GM12878 (cell line): Measurements from ENCODE around the gene LIX1. TPM values are rescaled to one million over a fixed set of nuclear protein-coding genes. Genes with fewer than 3 reads are reported as not detected.

Experiments used
- ATAC-seq: fragments of 200-7000 bp; cut with Tn5 transposase; 3 replicates; pipeline ENCODE4 v1.9.1; 2020; ENCODE audit warnings: mild to moderate bottlenecking, moderate library complexity
- BruUV-seq: library from RNA; stranded (reverse); fragments of 400-500 nt; replicated peaks from 2 replicates; lab custom pipeline; 2021; lab: Mats Ljungman, UMichigan
- CTCF ChIA-PET: fragments of 300-600 bp; sonication (Branson Sonifier 250); formaldehyde crosslinking; extraction: SDS; loops from one replicate; lab custom pipeline; 2021; ENCODE audit warnings: inconsistent platforms; lab: Yijun Ruan, JAX
- POLR2A ChIA-PET: fragments of 350-600 bp; formaldehyde crosslinking; extraction: SDS; loops from one replicate; lab custom pipeline; 2021; ENCODE audit warnings: inconsistent platforms; lab: Charles Lee
- RAD21 ChIA-PET: fragments of 300-600 bp; sonication (Branson Sonifier 250); formaldehyde crosslinking; loops from one replicate; lab custom pipeline; 2023; ENCODE audit warnings: antibody characterized with exemption; ENCODE audit not compliant: unreplicated experiment; lab: Charles Lee
- SMC1A ChIA-PET: fragments of 300-600 bp; sonication (Branson Sonifier 250); formaldehyde crosslinking; loops from one replicate; lab custom pipeline; 2023; ENCODE audit not compliant: unreplicated experiment, uncharacterized antibody; lab: Charles Lee
- DNase-seq: peaks from one replicate; pipeline ENCODE4 v3.0.0-alpha.2; 2011; ENCODE audit warnings: low read depth, low spot score
- FAIRE-seq: peaks from 3 replicates; lab custom pipeline; 2011; peaks lifted over from hg19 to GRCh38; lab: Jason Lieb, UNC
- H2AFZ ChIP-seq: 2 replicates; pipeline ENCODE4 v1.6.0; 2011; ENCODE audit warnings: low read depth, low read length, control low read depth; ENCODE audit not compliant: control insufficient read depth
- H3K27ac ChIP-seq: 2 replicates; pipeline ENCODE4 v1.5.1; 2011; ENCODE audit warnings: control low read depth; ENCODE audit not compliant: control insufficient read depth, insufficient read depth
- H3K27me3 ChIP-seq, 2 experiments: replicated peaks in 1 of 2; 2 replicates each; pipeline versions ENCODE4 v1.6.0 to v1.6.1; 2011; ENCODE audit warnings: low read length in 1 of 2; ENCODE audit not compliant: control insufficient read depth in 2 of 2, insufficient read depth in 2 of 2
- H3K36me3 ChIP-seq, 2 experiments: 2 replicates each; pipeline ENCODE4 v1.5.1; 2011; ENCODE audit warnings: low read length in 1 of 2; ENCODE audit not compliant: control insufficient read depth in 2 of 2, insufficient read depth in 2 of 2
- H3K4me1 ChIP-seq: 2 replicates; pipeline ENCODE4 v1.6.1; 2011; ENCODE audit warnings: mild to moderate bottlenecking, low read length, moderate library complexity, mixed read lengths; ENCODE audit not compliant: control insufficient read depth, insufficient read depth
- H3K4me2 ChIP-seq: 2 replicates; pipeline ENCODE4 v1.6.0; 2011; ENCODE audit warnings: control low read depth; ENCODE audit not compliant: control insufficient read depth, insufficient read depth
- H3K4me3 ChIP-seq: fragments of 200-600 bp; sonication (generic); 2 replicates; pipeline ENCODE4 v1.5.1; 2016
- H3K79me2 ChIP-seq: 2 replicates; pipeline ENCODE4 v1.6.0; 2011; ENCODE audit warnings: low read length; ENCODE audit not compliant: control insufficient read depth, insufficient read depth
- H3K9ac ChIP-seq: 2 replicates; pipeline ENCODE4 v1.8.0; 2011; ENCODE audit warnings: low read length, control low read depth, mixed read lengths; ENCODE audit not compliant: control insufficient read depth, insufficient read depth
- H3K9me3 ChIP-seq: replicated peaks from 3 replicates; pipeline ENCODE4 v1.5.1; 2011; ENCODE audit warnings: mild to moderate bottlenecking, low read length; ENCODE audit not compliant: control insufficient read depth, insufficient read depth
- H4K20me1 ChIP-seq: 2 replicates; pipeline ENCODE4 v1.6.0; 2011; ENCODE audit not compliant: control insufficient read depth, insufficient read depth
- ATF7 ChIP-seq: fragments of 450-650 bp; IDR thresholded peaks from 2 replicates; pipeline ENCODE4 v1.6.1; 2016; ENCODE audit warnings: low read depth, mild to moderate bottlenecking
- CREB1 ChIP-seq: IDR thresholded peaks from 2 replicates; pipeline ENCODE4 v1.6.1; 2012; ENCODE audit warnings: low read depth, mild to moderate bottlenecking, inconsistent platforms
- CREM ChIP-seq: IDR thresholded peaks from 2 replicates; pipeline ENCODE4 v1.6.1; 2014; ENCODE audit warnings: antibody characterized with exemption, low read depth
- DPF2 ChIP-seq: fragments of 450-650 bp; IDR thresholded peaks from 2 replicates; pipeline ENCODE4 v1.6.1; 2017; ENCODE audit warnings: mild to moderate bottlenecking
- EGR1 ChIP-seq, 2 experiments: IDR thresholded peaks; 1 replicate in 1 of 2; 2 replicates in 1 of 2; pipeline ENCODE4 v1.6.1; 2011 to 2012; ENCODE audit warnings: low read depth in 2 of 2, low read length in 2 of 2, borderline replicate concordance in 1 of 2, mild to moderate bottlenecking in 1 of 2, moderate library complexity in 1 of 2
- FOS ChIP-seq: IDR thresholded peaks from 3 replicates; pipeline ENCODE4 v1.6.1; 2011; ENCODE audit warnings: borderline replicate concordance; ENCODE audit not compliant: insufficient read length; ENCODE audit errors: extremely low read depth
- IKZF1 ChIP-seq: fragments of 450-650 bp; conservative IDR thresholded peaks from 2 replicates; pipeline ENCODE4 v1.6.1; 2017; ENCODE audit warnings: antibody characterized with exemption, mild to moderate bottlenecking
- IKZF2 ChIP-seq, 2 experiments: fragments of 450-650 bp; IDR thresholded peaks; 2 replicates each; pipeline ENCODE4 v1.6.1; 2017; ENCODE audit warnings: mild to moderate bottlenecking in 2 of 2, moderate library complexity in 2 of 2
- IRF4 ChIP-seq: IDR thresholded peaks from 2 replicates; pipeline ENCODE4 v1.6.1; 2011; ENCODE audit warnings: low read depth, low read length
- JUNB ChIP-seq: IDR thresholded peaks from 2 replicates; pipeline ENCODE4 v1.6.1; 2016; ENCODE audit warnings: antibody characterized with exemption, mild to moderate bottlenecking
- KAT2A ChIP-seq: conservative IDR thresholded peaks from 2 replicates; pipeline ENCODE4 v1.6.1; 2011; ENCODE audit warnings: low read depth, low read length; ENCODE audit not compliant: control insufficient read depth
- KLF5 ChIP-seq: fragments of 450-650 bp; IDR thresholded peaks from 2 replicates; pipeline ENCODE4 v1.6.1; 2014; ENCODE audit warnings: mild to moderate bottlenecking; ENCODE audit not compliant: partially characterized antibody
- MTA2 ChIP-seq: fragments of 450-650 bp; IDR thresholded peaks from 2 replicates; pipeline ENCODE4 v1.6.1; 2016; ENCODE audit warnings: low read depth, mild to moderate bottlenecking, moderate library complexity
- MXI1 ChIP-seq: fragments of 150-350 bp; IDR thresholded peaks from 2 replicates; pipeline ENCODE4 v1.6.1; 2011; ENCODE audit warnings: low read depth, mild to moderate bottlenecking, inconsistent platforms, low read length, improper control_type of control experiment
- NBN ChIP-seq: fragments of 450-650 bp; IDR thresholded peaks from 2 replicates; pipeline ENCODE4 v1.6.1; 2016
- NFIC ChIP-seq: IDR thresholded peaks from 2 replicates; pipeline ENCODE4 v1.6.1; 2012; ENCODE audit warnings: low read depth, mild to moderate bottlenecking, inconsistent platforms, low read length, moderate library complexity
- SPI1 ChIP-seq: IDR thresholded peaks from 2 replicates; pipeline ENCODE4 v1.6.1; 2011; ENCODE audit warnings: low read depth, mild to moderate bottlenecking, low read length, moderate library complexity, borderline replicate concordance; ENCODE audit not compliant: insufficient read depth
- TBL1XR1 ChIP-seq: IDR thresholded peaks from 2 replicates; pipeline ENCODE4 v1.6.1; 2012; ENCODE audit warnings: low read depth, low read length, improper control_type of control experiment
- TCF3 ChIP-seq: IDR thresholded peaks from 2 replicates; pipeline ENCODE4 v1.6.1; 2012; ENCODE audit warnings: low read depth, mild to moderate bottlenecking, low read length, borderline replicate concordance; ENCODE audit not compliant: insufficient read depth
- ZNF24 ChIP-seq: fragments of 450-650 bp; IDR thresholded peaks from 2 replicates; pipeline ENCODE4 v1.6.1; 2017; ENCODE audit warnings: antibody characterized with exemption, mild to moderate bottlenecking
- WGBS: methylation state at CpG from one replicate; pipeline ENCODE4 v1.1.6; 2016; ENCODE audit warnings: low lambda C conversion rate; ENCODE audit not compliant: insufficient replicate concordance, insufficient coverage; ENCODE audit errors: missing lambda C conversion rate; 5-methylcytosine and 5-hydroxymethylcytosine counted together
- in situ Hi-C: fragments of 300-500 bp; cut with MboI; formaldehyde crosslinking; loops from 9 replicates; pipeline ENCODE4 v1.14.3; 2018; ENCODE audit warnings: mixed read lengths
- intact Hi-C: fragments of 100-400 bp; cut with micrococcal nuclease; formaldehyde crosslinking; loops from one replicate; pipeline ENCODE4 v1.14.2; 2022; ENCODE audit not compliant: unreplicated experiment
- polyA plus RNA-seq, 11 experiments: library from polyadenylated mRNA; depleted of rRNA in 4 of 11; unstranded in 6 of 11; stranded (reverse) in 5 of 11; fragments of >200 nt; fragmentation: Nextera tagmentation in 4 of 11; fragmentation: Illumina TruSeq in 1 of 11; extraction: Ambion mirVana in 4 of 11; extraction: Trizol in 1 of 11; gene quantifications; 1 replicate in 1 of 11; 2 replicates in 10 of 11; pipeline versions ENCODE4 v1.2.1 to v1.2.3, GENCODE V29; 2011 to 2016; ENCODE audit warnings: inconsistent platforms in 2 of 11, missing spikeins in 2 of 11, low read depth in 1 of 11
- total RNA-seq, 4 experiments: library from RNA; depleted of rRNA in 3 of 4; stranded (reverse); fragments of >200 nt in 3 of 4; fragmentation: Illumina TruSeq in 1 of 4; extraction: Trizol in 1 of 4; gene quantifications; 2 replicates each; pipeline versions ENCODE4 v1.2.1 to v1.2.3, GENCODE V29; 2013 to 2021
- TF ChIP-seq, protein P1 (sequence below): fragments of 450-650 bp; IDR thresholded peaks from 2 replicates; pipeline ENCODE4 v1.6.1; 2018; ENCODE audit warnings: borderline replicate concordance, mild to moderate bottlenecking; ENCODE audit not compliant: partially characterized antibody
- TF ChIP-seq, protein P2 (sequence below): fragments of 450-650 bp; IDR thresholded peaks from 2 replicates; pipeline ENCODE4 v1.6.1; 2017; ENCODE audit warnings: mild to moderate bottlenecking, low read depth, inconsistent platforms; ENCODE audit not compliant: poor library complexity, severe bottlenecking

LIX1 gene
- total and polyA plus RNA-seq, 10 of the 15 experiments (the other 5 are each of a cell fraction or from before 2014, with no cell fraction given) = 0.02 to 0.07 (median 0.04) TPM; not detected in 5

DNA sequence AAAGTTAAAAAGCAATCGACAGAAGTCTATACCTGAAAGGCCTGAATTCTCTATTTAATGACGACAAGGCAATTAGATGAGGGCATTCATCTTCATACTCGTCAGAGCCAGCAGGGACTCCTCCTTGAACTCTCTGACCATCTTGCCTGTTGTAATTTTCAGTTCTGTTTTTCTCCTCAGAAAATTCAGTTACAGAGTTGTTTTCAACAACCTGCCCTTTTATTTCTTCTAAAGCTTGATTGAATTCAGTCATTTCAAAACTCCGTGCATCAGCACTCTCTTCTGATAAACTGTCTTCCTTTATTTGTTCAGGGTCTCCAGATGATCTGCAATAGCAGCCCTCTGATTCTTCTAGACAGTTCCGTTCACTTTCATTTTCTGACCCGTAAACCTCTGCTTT lies 25.0 kb upstream of the LIX1 start:
- in situ Hi-C loops (loop anchor here (10.0 kb wide), 1 partner anchor 553 kb away; no protein-coding TSS in a partner anchor), intact Hi-C loops (no loop called here)
- Histone ChIP-seq H3K79me2 (no peaks in the 10 kb centered on the region; the same call in 1 of the 2 replicates), H3K4me1 (peaks cover 6% of the 10 kb centered on the region; the same call in 1 of the 2 replicates), H4K20me1 (no peaks in the 10 kb centered on the region), H3K27me3 (no peaks in the 10 kb centered on the region), H3K36me3 (peaks cover 2 to 16% of the 10 kb centered on the region in 2 experiments; a peak in 3 of 4 replicates), H3K4me3 (peak overlapping the region; percentile 9; the same call in 1 of the 2 replicates), H3K9me3 (no peaks in the 10 kb centered on the region), H3K4me2 (peak overlapping the region; percentile 80), H2AFZ (peak overlapping the region; percentile 21), H3K9ac (peak overlapping the region; percentile 48), H3K27ac (peak overlapping the region; percentile 58)
- FAIRE-seq (peak; percentile 23), DNase-seq (peak; percentile 51), ATAC-seq (peak; percentile 89)
- ChIA-PET CTCF (interaction anchor here (0.9 to 15.3 kb wide), 7 partner anchors 28 to 553 kb away, joined by 3 to 223 read pairs (median 11); partner anchors contain the start of gene LIX1), SMC1A (interaction anchor here (0.6 to 14.7 kb wide), 9 partner anchors 13 to 417 kb away, joined by 3 to 178 read pairs (median 4); partner anchors contain the start of genes LIX1 and RIOK2), RAD21 (interaction anchor here (1.1 to 1.4 kb wide), 4 partner anchors 25 to 415 kb away, joined by 3 to 4 read pairs (median 4); partner anchors contain the start of gene LIX1), POLR2A (interaction anchor here (0.6 to 1.6 kb wide), 2 partner anchors 13 to 1404 kb away, joined by 3 read pairs; no protein-coding TSS in a partner anchor)
- BruUV-seq = TSS peak; percentile 15
- WGBS = 0% methylated on average over 6 of the region's 6 CpGs
- TF ChIP-seq IKZF1 (peak; percentile 59), IKZF2 (IDR thresholded peaks at IDR 0.05) (peak; percentile 39 to 51; a peak in 3 of 4 replicates), SPI1 (peak; percentile 79), MXI1 (no peak), EGR1 (IDR thresholded peaks at IDR 0.05; ENCODE audit: borderline replicate concordance in 1 of 2, low read depth in 2 of 2, low read length in 2 of 2) (no peak), FOS (no peak), IRF4 (no peak; the same call in 1 of the 2 replicates), KLF5 (no peak), NFIC (0 out of 2 replicates have a peak, but pooled peaks have one; percentile 18), NBN (peak; percentile 53; the same call in 1 of the 2 replicates), DPF2 (peak; percentile 74), KAT2A (no peak), ATF7 (peak; percentile 80), MTA2 (peak; percentile 71), ZNF24 (peak; percentile 56; the same call in 1 of the 2 replicates), CREB1 (peak; percentile 81), TBL1XR1 (no peak), TCF3 (no peak), JUNB (peak; percentile 77), CREM (peak; percentile 63)
- TF ChIP-seq, protein P1, sequence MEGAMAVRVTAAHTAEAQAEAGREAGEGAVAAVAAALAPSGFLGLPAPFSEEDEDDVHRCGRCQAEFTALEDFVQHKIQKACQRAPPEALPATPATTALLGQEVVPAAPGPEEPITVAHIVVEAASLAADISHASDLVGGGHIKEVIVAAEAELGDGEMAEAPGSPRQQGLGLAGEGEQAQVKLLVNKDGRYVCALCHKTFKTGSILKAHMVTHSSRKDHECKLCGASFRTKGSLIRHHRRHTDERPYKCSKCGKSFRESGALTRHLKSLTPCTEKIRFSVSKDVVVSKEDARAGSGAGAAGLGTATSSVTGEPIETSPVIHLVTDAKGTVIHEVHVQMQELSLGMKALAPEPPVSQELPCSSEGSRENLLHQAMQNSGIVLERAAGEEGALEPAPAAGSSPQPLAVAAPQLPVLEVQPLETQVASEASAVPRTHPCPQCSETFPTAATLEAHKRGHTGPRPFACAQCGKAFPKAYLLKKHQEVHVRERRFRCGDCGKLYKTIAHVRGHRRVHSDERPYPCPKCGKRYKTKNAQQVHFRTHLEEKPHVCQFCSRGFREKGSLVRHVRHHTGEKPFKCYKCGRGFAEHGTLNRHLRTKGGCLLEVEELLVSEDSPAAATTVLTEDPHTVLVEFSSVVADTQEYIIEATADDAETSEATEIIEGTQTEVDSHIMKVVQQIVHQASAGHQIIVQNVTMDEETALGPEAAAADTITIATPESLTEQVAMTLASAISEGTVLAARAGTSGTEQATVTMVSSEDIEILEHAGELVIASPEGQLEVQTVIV = no peak
- TF ChIP-seq, protein P2, sequence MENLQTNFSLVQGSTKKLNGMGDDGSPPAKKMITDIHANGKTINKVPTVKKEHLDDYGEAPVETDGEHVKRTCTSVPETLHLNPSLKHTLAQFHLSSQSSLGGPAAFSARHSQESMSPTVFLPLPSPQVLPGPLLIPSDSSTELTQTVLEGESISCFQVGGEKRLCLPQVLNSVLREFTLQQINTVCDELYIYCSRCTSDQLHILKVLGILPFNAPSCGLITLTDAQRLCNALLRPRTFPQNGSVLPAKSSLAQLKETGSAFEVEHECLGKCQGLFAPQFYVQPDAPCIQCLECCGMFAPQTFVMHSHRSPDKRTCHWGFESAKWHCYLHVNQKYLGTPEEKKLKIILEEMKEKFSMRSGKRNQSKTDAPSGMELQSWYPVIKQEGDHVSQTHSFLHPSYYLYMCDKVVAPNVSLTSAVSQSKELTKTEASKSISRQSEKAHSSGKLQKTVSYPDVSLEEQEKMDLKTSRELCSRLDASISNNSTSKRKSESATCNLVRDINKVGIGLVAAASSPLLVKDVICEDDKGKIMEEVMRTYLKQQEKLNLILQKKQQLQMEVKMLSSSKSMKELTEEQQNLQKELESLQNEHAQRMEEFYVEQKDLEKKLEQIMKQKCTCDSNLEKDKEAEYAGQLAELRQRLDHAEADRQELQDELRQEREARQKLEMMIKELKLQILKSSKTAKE = peak; percentile 71
